COLO668 (cell line): ENCODE results near the gene CMC1.
A peak's percentile ranks its signal among the peaks of the same experiment; 100 is the strongest.
"Not testable (repeated sequence)": the region's sequence is repeated elsewhere in the genome, so short reads cannot be mapped to it uniquely, and the experiment has no call there.

ENCODE experiments used
- DNase-seq: peaks from one replicate; lab custom pipeline; 2025; ENCODE audit not compliant: unreplicated experiment; lab: John Stamatoyannopoulos, UW

Gene CMC1

DNA sequence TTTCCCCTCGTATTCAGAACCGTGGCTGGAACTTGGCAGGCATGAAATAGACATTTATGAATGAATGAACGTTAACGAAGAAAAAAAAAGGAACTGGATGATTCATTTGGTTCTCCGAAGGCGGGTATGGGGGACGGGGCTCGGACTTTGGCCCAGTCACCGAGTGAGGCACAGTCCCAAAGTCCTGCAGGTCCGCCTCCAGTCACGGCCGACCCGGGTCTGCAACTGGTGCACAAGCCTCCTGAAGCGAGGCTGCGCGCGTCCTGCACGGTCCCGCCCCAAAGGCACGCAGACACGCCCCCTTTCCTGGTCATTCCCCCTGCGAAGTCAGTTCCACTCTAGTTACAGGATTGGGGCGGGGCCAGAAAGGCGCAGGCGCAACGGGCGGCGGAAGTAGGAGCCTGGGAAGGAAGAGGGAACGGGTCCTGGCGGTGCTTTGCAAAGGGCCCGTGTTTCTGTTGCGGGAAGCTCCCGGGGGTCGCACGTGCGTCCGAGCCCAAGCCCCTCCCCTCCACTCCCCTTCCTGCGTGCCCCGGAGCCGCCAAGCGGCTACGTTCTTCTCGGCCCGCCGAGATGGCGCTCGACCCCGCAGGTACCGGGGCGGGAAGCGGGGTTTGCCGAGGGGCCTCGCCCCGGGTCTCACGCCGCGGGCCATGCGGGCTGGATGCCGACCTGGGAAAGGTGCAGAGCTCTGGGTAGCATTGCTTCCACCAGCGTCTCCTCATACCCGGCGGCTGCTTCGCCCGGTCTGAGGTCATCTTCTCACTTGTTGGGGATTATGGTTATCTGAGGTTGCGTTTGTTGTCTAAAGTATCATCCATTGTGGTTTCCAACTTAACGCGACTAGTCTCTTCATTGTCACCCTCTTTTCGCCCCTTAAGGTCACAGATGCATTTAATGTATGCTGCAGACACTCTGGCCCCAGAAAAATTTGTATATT, at the start of gene CMC1:
Gene CMC1, plus strand, starts transcription at position 399 of the 940 bp plus-strand sequence. Its CDS starts 175 bp downstream, at position 574.
- peak; percentile 94 for DNase-seq

- DNase-seq, result no peak
Observed at GRCh38 chr3:28198161-28198560, 43.3 kb upstream of the CMC1 start.

- DNase-seq, result no peak
Observed at GRCh38 chr3:28198974-28199373, 42.4 kb upstream of the CMC1 start.

GRCh38 chr3:28199643-28200042, 41.8 kb upstream of the CMC1 start:
- DNase-seq, result not testable (repeated sequence)

DNA sequence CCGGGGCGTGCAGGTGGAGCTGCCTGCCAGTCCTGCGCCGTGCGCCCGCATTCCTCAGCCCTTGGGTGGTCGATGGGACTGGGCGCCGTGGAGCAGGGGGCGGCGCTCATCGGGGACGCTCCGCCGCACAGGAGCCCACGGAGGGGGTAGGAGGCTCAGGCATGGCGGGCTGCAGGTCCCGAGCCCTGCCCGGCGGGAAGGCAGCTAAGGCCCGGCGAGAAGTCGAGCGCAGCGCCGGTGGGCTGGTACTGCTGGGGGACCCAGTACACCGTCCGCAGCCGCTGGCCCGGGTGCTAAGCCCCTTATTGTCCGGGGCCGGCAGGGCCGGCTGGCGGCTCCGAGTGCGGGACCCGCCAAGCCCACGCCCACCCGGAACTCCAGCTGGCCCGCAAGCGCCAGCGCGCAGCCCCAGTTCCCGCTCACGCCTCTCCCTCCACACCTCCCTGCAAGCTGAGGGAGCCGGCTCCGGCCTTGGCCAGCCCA, 41.0 kb upstream of the CMC1 start:
- not testable (repeated sequence) for DNase-seq

GRCh38 chr3:28206479-28206878, 34.9 kb upstream of the CMC1 start:
- no peak for DNase-seq

- DNase-seq, result no peak
Observed at GRCh38 chr3:28207000-28207733, 34.3 kb upstream of the CMC1 start.

DNA sequence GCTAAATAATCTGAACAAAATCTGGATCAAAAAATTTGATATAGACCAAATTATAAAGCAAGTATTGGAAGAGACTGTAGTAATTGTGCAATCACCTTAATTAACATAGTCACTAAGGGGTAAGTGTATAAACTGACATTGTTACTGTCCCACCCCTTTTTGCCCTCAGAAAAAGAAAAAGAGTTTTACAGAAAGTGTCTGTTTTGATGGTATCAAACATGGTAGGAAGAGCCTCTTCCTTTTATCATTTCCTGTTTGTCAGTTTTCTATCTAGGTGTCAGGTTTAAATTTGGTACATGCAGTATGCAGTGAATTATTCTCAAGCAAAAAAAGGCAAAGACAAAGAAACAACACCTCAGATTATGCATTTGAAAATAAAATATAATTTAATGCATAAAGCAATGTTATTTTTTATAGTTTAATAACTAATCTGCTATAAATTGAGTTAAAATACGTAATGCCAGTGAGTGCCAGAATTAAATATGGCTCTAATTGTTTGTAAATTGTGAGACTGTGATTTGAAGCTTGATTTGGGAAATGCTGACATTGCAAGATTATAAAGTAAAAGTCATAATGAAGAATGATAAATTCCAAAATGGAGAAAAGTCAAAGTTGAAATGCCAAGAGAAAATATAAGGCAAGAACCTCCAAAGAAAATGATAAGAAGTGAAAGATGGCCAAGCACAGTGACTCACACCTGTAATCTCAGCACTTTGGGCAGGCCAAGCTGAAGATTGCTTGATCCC, 30.3 kb upstream of the CMC1 start:
- no peak for DNase-seq

- no peak for DNase-seq
Observed at GRCh38 chr3:28212681-28213080, 28.7 kb upstream of the CMC1 start.

- no peak for DNase-seq
Observed at GRCh38 chr3:28215407-28215806, 26.0 kb upstream of the CMC1 start.

DNA sequence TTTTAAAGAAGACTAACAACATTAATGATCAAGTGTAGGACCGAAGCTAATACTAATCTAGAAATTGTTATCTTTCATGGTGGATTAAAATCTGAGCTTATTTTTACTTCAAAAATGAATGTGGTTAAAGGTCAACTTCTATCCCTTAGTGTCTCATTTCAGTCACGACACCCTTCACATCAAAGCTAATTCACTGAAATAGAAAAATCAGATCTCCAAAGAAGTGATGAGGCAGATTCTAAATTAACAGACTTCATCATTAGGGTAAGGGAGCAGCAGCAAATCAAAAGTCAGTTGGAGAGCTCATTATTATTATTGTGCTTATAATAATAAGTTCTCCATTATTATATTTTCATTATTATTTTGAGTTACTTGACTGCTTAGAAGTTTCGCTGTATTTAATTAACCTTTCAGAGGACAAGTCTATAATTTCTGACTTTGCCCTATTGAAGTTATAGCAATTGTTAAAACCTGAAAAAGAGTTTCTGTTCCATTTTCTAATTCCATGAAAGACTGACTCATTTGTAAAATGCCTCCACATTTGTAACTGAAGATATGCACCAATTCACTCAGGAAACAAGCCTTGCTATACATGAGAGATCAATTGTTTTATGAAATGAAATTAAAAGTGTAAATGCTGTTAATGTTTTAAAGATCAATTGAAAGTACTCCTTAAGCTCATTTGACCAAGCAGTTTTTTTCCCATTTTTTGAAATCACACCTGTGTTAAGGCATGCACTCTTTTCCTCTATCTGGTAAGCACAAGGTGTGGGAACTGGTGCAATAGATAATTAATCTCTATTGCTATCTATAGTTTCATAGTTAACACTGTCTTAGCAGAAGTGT, 23.1 kb upstream of the CMC1 start:
- no peak for DNase-seq

GRCh38 chr3:28218917-28219198, 22.6 kb upstream of the CMC1 start:
- no peak for DNase-seq

DNA sequence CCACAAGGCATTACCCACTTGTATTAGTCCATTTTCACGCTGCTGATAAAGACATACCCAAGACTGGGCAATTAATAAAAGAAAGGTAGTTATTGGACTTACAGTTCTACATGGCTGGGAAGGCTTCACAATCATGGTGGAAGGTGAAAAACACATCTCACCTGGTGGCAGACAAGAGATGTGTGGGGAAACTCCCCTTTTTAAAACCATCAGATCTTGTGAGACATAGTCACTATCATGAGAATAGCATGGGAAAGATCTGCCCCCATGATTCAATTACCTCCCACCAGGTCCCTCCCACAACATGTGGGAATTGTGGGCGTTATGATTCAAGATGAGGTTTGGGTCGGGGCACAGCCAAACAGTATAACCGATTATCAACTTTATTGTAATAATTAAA, 17.0 kb upstream of the CMC1 start:
- DNase-seq, result no peak

DNA sequence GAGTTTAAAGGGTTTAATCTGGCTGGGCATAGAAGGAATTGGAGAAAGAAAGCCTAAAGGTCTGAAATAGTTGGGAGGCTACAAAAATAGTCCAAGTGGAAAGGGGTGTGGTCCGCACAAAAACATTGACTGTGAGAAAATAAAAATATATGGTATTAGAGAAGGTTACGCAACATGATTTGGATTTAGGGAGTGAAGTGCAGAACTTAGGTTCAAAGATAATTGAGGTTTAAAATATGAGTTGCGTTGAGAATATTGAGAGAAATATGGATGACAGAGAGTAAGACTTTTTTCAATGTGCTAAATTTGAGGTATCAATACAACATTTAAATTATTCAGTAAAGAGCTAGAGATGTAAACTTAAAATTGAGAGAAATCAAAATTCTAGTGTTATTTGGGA, 15.4 kb upstream of the CMC1 start:
- DNase-seq, result no peak

DNA sequence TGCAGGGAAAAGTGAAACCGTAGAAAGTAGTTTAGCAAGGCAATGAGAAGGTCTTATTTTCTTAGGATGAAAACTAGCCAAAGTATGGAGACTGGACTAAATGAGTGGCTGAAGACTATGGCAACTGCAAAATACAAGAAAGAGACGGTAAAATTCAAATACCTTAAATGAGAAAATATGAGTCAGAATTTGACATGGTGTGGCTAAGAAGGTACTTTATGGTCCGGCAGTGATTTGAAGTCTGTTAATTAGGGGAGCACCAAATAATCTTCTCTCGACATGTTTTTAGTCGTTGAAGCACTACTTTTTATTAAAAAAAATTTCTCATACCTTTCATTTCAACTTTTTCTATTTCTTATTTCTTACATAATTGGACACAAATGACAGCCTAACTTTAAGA, 12.8 kb upstream of the CMC1 start:
- DNase-seq, result no peak

DNA sequence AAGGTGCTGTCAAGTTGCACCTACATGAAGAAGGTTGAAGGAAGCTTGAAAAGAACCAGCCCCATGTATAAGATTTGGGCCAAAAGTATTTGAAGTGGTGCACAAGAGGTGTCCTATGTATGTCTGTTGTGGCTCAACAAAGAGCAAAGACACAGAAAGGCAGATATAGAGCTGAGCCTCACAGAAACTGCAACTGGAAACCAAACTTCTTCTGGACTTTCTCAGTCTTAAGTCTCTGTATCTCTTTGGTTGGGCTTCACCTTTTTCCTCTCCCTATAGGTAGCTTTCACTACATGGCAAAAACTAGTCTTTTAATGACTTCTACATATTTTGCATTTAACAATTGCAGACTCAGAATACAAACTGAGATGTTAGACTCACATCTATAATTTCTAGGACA, 8.8 kb upstream of the CMC1 start:
- no peak for DNase-seq

DNA sequence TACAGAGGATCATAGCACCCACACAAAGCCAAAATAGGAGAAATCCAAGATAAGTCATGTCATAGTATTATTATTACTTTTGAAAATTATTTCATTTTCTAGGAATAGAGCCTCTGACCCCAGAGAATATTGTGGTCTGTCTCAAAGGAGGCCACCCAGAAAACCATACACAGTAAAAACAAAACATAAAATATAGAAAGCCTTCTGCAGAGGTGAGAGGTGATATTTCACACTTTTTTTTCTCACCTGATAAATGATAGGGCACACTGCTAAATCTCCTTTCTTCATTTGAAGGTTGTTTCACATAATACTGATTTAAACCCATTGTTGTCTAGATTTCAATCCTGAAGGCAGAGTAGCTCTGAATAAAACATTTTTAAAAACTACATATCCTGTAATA, 7.0 kb upstream of the CMC1 start:
- DNase-seq, result no peak

GRCh38 chr3:28239108-28239507, 2.3 kb upstream of the CMC1 start:
- no peak for DNase-seq

DNA sequence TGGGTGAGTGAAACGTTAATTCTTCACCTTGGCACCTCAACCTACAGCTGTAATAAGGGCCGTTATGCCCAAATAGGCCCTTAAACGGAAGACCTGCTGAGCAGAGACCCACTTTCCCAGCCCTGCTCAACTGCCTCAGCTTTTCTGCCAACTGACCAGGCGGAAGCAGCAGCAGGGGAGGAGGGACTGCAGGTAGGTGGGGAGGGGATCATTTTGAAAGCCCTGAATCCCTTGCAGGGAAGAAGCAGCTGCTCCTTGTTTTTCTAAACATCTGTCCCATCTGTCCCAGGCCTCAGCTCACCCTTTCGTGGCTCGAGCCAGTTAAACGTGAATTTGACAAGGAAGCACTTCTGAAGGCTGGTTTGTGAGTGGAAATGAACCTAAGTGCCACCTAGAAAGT, 978 bp upstream of the CMC1 start:
- DNase-seq, result no peak

DNA sequence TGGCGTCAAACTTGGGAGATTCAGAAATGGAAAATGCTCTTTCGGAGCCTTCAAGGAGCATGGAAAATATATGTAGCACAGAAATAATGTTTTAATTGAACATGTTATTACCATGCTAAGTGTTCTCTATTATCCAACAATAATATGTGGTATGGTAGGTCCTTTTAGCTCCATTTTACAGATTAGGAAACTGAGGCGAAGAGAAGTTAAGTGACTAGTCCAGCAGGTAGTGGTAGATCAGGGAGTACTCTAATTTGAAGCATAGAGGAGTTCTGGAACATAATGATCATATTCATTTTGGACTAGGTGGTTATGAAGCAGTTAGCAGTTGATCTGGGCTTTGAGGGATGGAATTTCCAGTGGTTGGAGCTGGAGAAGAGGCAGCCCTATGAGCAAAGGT, 1.1 kb downstream of the CMC1 start:
- DNase-seq, result no peak
